Activated CD4-positive, alpha-beta T cell treated with anti-CD3 and anti-CD28 coated beads for 48 hours (primary cell): ENCODE data around the gene JUND.

Source experiments
- DNase-seq: peaks from one replicate; pipeline ENCODE4 v3.0.0-alpha.2; 2020

JUND gene

GRCh38 chr19:18308051-18308947 lies 26.9 kb upstream of the JUND start:
- DNase-seq = no peak

- no peak for DNase-seq
Observed at GRCh38 chr19:18307271-18307681, 25.9 kb upstream of the JUND start.

GRCh38 chr19:18306888-18307260 lies 25.5 kb upstream of the JUND start:
- no peak for DNase-seq

- DNase-seq = no peak
Observed at GRCh38 chr19:18306209-18306887, 24.9 kb upstream of the JUND start.

GRCh38 chr19:18304458-18305310 lies 23.3 kb upstream of the JUND start:
- DNase-seq = peak; percentile 90

- no peak for DNase-seq
Observed at GRCh38 chr19:18304208-18304457, 22.7 kb upstream of the JUND start.

GRCh38 chr19:18301718-18302111 lies 20.3 kb upstream of the JUND start:
- DNase-seq = no peak

- DNase-seq = no peak
Observed at GRCh38 chr19:18300930-18301717, 19.7 kb upstream of the JUND start.

- no peak for DNase-seq
Observed at GRCh38 chr19:18299654-18300053, 18.2 kb upstream of the JUND start.

GRCh38 chr19:18298601-18299000 lies 17.2 kb upstream of the JUND start:
- peak; percentile 34 for DNase-seq

GRCh38 chr19:18297308-18297707 lies 15.9 kb upstream of the JUND start:
- DNase-seq = no peak

- no peak for DNase-seq
Observed at GRCh38 chr19:18295034-18295451, 13.6 kb upstream of the JUND start.

GRCh38 chr19:18294467-18294864 lies 13.0 kb upstream of the JUND start:
- peak; percentile 95 for DNase-seq

- DNase-seq = no peak
Observed at GRCh38 chr19:18293642-18294466, 12.4 kb upstream of the JUND start.

GRCh38 chr19:18292810-18293641 lies 11.6 kb upstream of the JUND start:
- peak; percentile 76 for DNase-seq

- DNase-seq = peak; percentile 52
Observed at GRCh38 chr19:18292462-18292809, 11.0 kb upstream of the JUND start.

- DNase-seq = peak; percentile 93
Observed at GRCh38 chr19:18291590-18292461, 10.4 kb upstream of the JUND start.

- DNase-seq = no peak
Observed at GRCh38 chr19:18291019-18291524, 9.7 kb upstream of the JUND start.

GRCh38 chr19:18290302-18291018 lies 9.0 kb upstream of the JUND start:
- peak; percentile 96 for DNase-seq
